A549 (cell line): ENCODE results near the gene COL4A6. TPM values are rescaled to one million over a fixed set of nuclear protein-coding genes. Genes with fewer than 3 reads are reported as not detected.
A peak's percentile ranks its signal among the peaks of the same experiment; 100 is the strongest.

Source experiments
- ATAC-seq, 2 experiments: fragments of 200-7000 bp in 1 of 2; fragments of >200 bp in 1 of 2; cut with Nextera tagmentation in 1 of 2; cut with Tn5 transposase in 1 of 2; 3 replicates each; pipeline versions ENCODE4 v1.8.0 to v1.9.1; 2018 to 2020; ENCODE audit warnings: mild to moderate bottlenecking in 1 of 2, moderate library complexity in 1 of 2
- CTCF ChIA-PET: fragments of 300-600 bp; sonication (Branson Sonifier 250); formaldehyde crosslinking; extraction: SDS; loops from one replicate; lab custom pipeline; 2021; ENCODE audit warnings: antibody characterized with exemption, inconsistent platforms; lab: Yijun Ruan, JAX
- POLR2A ChIA-PET: fragments of 350-600 bp; formaldehyde crosslinking; extraction: SDS; loops from one replicate; lab custom pipeline; 2021; ENCODE audit warnings: antibody characterized with exemption, inconsistent platforms; lab: Yijun Ruan, JAX
- DNase-seq, 2 experiments: peaks; one replicate each; pipeline versions ENCODE4 v3.0.0 to v3.0.0-alpha.2; 2011 to 2016; ENCODE audit warnings: low read depth in 1 of 2, low spot score in 1 of 2
- FAIRE-seq: peaks from 2 replicates; lab custom pipeline; 2011; peaks lifted over from hg19 to GRCh38; lab: Jason Lieb, UNC
- H3K27ac ChIP-seq, 2 experiments: fragments of >200 bp; sonication (Bioruptor Twin); formaldehyde crosslinking; 3 replicates each; pipeline ENCODE4 v1.5.1; 2016 to 2017
- H3K4me1 ChIP-seq: fragments of >200 bp; sonication (Bioruptor Twin); formaldehyde crosslinking; 3 replicates; pipeline ENCODE4 v1.6.1; 2016
- H3K4me2 ChIP-seq: fragments of >200 bp; sonication (Bioruptor Twin); formaldehyde crosslinking; 3 replicates; pipeline ENCODE4 v1.6.1; 2016
- H3K4me3 ChIP-seq: fragments of >200 bp; sonication (Bioruptor Twin); formaldehyde crosslinking; 3 replicates; pipeline ENCODE4 v1.5.1; 2016
- H3K9me3 ChIP-seq: fragments of >200 bp; sonication (Bioruptor Twin); formaldehyde crosslinking; 3 replicates; pipeline ENCODE4 v1.6.1; 2016
- CBX8 ChIP-seq: fragments of 200-600 bp; sonication (generic); IDR thresholded peaks from 2 replicates; pipeline ENCODE4 v1.6.1; 2016
- CEBPB ChIP-seq, 2 experiments: fragments of >200 bp in 1 of 2; sonication (Bioruptor Twin) in 1 of 2; formaldehyde crosslinking in 1 of 2; IDR thresholded peaks; 2 replicates each; pipeline ENCODE4 v1.6.1; 2012 to 2016
- CHD2 ChIP-seq: fragments of 150-350 bp; IDR thresholded peaks from 2 replicates; pipeline ENCODE4 v1.6.1; 2014; ENCODE audit warnings: low read length; ENCODE audit not compliant: partially characterized antibody
- ESRRA ChIP-seq: fragments of 150-350 bp; IDR thresholded peaks from 2 replicates; pipeline ENCODE4 v1.6.1; 2014; ENCODE audit warnings: mild to moderate bottlenecking, low read length, borderline replicate concordance
- FOSL2 ChIP-seq, 2 experiments: fragments of 450-650 bp in 1 of 2; fragments of >200 bp in 1 of 2; sonication (Bioruptor Twin) in 1 of 2; formaldehyde crosslinking; IDR thresholded peaks; 2 replicates each; pipeline versions ENCODE4 v1.5.0 to v1.6.1; 2016 to 2020; ENCODE audit warnings: mild to moderate bottlenecking in 1 of 2, moderate library complexity in 1 of 2
- GATA3 ChIP-seq: IDR thresholded peaks from 2 replicates; pipeline ENCODE4 v1.6.1; 2012; ENCODE audit warnings: borderline replicate concordance
- HES2 ChIP-seq: fragments of >200 bp; sonication (Bioruptor Twin); formaldehyde crosslinking; IDR thresholded peaks from 2 replicates; pipeline ENCODE4 v1.6.1; 2016
- HOXB5 ChIP-seq: fragments of 250-450 bp; sonication (Bioruptor Pico); IDR thresholded peaks from 2 replicates; pipeline ENCODE4 v1.5.0; 2020; ENCODE audit warnings: mild to moderate bottlenecking, moderate library complexity
- JUNB ChIP-seq: fragments of >200 bp; sonication (Bioruptor Twin); formaldehyde crosslinking; IDR thresholded peaks from 2 replicates; pipeline ENCODE4 v1.6.1; 2016
- MAFK ChIP-seq: fragments of 450-650 bp; IDR thresholded peaks from 2 replicates; pipeline ENCODE4 v1.6.1; 2014; ENCODE audit not compliant: partially characterized antibody
- MYC ChIP-seq: IDR thresholded peaks from 2 replicates; pipeline ENCODE4 v1.6.1; 2012; ENCODE audit warnings: mild to moderate bottlenecking, inconsistent platforms, low read length, improper control_type of control experiment, borderline replicate concordance
- NFE2L2 ChIP-seq: fragments of 150-350 bp; conservative IDR thresholded peaks from 2 replicates; pipeline ENCODE4 v1.6.1; 2014; ENCODE audit warnings: low read length
- PBX3 ChIP-seq: IDR thresholded peaks from 2 replicates; pipeline ENCODE4 v1.6.1; 2012
- PHF8 ChIP-seq: fragments of 200-600 bp; sonication (generic); IDR thresholded peaks from 2 replicates; pipeline ENCODE4 v1.6.1; 2016; ENCODE audit warnings: low read depth, mild to moderate bottlenecking, antibody characterized with exemption, moderate library complexity, borderline replicate concordance
- POLR2AphosphoS2 ChIP-seq: conservative IDR thresholded peaks from 2 replicates; pipeline ENCODE4 v1.6.1; 2012; ENCODE audit warnings: low read length, improper control_type of control experiment, inconsistent platforms
- REST ChIP-seq: fragments of 200-600 bp; sonication (generic); IDR thresholded peaks from 2 replicates; pipeline ENCODE4 v1.6.1; 2016; ENCODE audit warnings: antibody characterized with exemption, mild to moderate bottlenecking, moderate library complexity
- TFCP2L1 ChIP-seq: fragments of 250-450 bp; sonication (Bioruptor Pico); IDR thresholded peaks from 2 replicates; pipeline ENCODE4 v1.5.0; 2021; ENCODE audit warnings: mild to moderate bottlenecking
- ZNF302 ChIP-seq: fragments of 250-450 bp; sonication (Bioruptor Pico); IDR thresholded peaks from 2 replicates; pipeline ENCODE4 v1.9.0; 2021; ENCODE audit warnings: inconsistent platforms, mild to moderate bottlenecking, moderate library complexity
- WGBS: methylation state at CpG from one replicate; pipeline ENCODE4 v1.1.6; 2017; ENCODE audit errors: missing lambda C conversion rate; 5-methylcytosine and 5-hydroxymethylcytosine counted together
- polyA plus RNA-seq, 4 experiments: library from polyadenylated mRNA; depleted of rRNA in 3 of 4; stranded (reverse); fragments of >200 nt; fragmentation: RNase III in 1 of 4; extraction: RNeasy Plus Mini Kit Qiagen cat#74134 plus additional on column Dnase treatment in 1 of 4; gene quantifications; 2 replicates in 3 of 4; 3 replicates in 1 of 4; pipeline ENCODE4 v1.2.3, GENCODE V29; 2011 to 2017
- TF ChIP-seq, protein P1 (sequence below): fragments of 450-650 bp; IDR thresholded peaks from 2 replicates; pipeline ENCODE4 v1.6.1; 2014; ENCODE audit warnings: antibody characterized with exemption

The COL4A6 gene
- polyA plus RNA-seq, 2 of the 4 experiments (the other 2 are of a cell fraction) = 13.0 to 19.8 TPM

- no peak for TF ChIP-seq MAFK
- TF ChIP-seq CBX8 = no peak
- no peak for TF ChIP-seq TFCP2L1 (CRISPR knock-in tag)
Observed at GRCh38 chrX:108322234-108322633, 116.0 kb downstream of the COL4A6 start (continued).

DNA sequence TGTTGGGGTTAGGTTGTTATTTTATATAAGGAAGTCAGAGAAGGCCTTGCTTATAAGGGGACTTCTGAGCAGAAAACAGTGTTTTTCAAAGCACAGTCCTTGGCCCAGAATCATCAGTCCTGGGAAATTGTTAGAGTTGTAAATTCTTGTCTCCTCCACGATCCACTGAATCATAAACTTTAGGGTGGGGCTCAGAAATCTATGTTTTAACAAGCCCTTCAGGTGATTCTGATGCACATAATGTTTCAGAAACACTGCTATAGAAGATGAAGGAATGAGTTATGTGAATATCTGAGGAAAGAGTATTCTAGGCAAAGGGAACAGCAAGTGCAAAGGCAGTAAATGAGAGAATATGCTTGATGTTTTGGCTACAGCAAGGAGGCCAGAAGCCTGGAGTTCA lies 121.8 kb downstream of the COL4A6 start:
- WGBS = 15% methylated on average over 1 of the region's 1 CpG
- no peak for TF ChIP-seq ZNF302
- TF ChIP-seq CEBPB (IDR thresholded peaks at IDR 0.05) = no peak
- no peak for TF ChIP-seq CHD2
- TF ChIP-seq PBX3 = no peak
- TF ChIP-seq HOXB5 (CRISPR knock-in tag) = no peak
- TF ChIP-seq, protein P1, sequence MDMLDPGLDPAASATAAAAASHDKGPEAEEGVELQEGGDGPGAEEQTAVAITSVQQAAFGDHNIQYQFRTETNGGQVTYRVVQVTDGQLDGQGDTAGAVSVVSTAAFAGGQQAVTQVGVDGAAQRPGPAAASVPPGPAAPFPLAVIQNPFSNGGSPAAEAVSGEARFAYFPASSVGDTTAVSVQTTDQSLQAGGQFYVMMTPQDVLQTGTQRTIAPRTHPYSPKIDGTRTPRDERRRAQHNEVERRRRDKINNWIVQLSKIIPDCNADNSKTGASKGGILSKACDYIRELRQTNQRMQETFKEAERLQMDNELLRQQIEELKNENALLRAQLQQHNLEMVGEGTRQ = no peak
- TF ChIP-seq MYC = no peak
- DNase-seq (no peak), FAIRE-seq (peak; percentile 93), ATAC-seq (no peak)
- Histone ChIP-seq H3K27ac (peak overlapping the region; percentile 47 to 90; a peak in 4 of 6 replicates), H3K4me1 (peaks cover 44% of the 10 kb centered on the region), H3K4me3 (no peak overlapping the region), H3K9me3 (no peaks in the 10 kb centered on the region), H3K4me2 (0 out of 3 replicates have a peak overlapping the region, but pooled peaks have one; percentile 7)
- CTCF ChIA-PET = interaction anchor here (1.0 to 1.1 kb wide), 2 partner anchors 11 to 92 kb away, joined by 3 to 4 read pairs; no protein-coding TSS in a partner anchor
- POLR2A ChIA-PET = no interaction called here

DNA sequence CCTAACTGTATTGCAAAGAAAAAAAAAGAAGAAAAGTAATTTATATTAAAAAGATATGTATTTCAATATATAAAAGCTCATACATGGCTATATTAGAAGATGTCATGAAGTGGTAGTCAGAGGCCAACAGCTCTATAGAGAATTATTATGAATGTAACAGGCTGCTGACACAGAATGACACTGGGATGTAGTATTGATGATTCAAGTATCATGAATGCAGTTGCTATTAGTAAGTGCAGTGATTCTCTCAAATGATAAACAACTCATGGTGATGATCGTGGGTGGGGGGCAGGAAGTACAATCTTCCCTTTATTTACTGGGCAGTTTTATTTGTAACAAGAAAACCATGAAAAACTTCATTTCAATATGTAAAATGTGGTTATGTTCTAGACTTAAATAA lies 124.6 kb downstream of the COL4A6 start:
- H3K4me2 ChIP-seq = peak overlapping the region; percentile 24; the same call in 1 of the 3 replicates
- no peaks in the 10 kb centered on the region for H3K9me3 ChIP-seq
- H3K4me1 ChIP-seq = peaks cover 66% of the 10 kb centered on the region
- H3K27ac ChIP-seq = peak overlapping the region; percentile 84 to 90
- no peak overlapping the region for H3K4me3 ChIP-seq
- ChIA-PET POLR2A (no interaction called here), CTCF (no interaction called here)
- TF ChIP-seq GATA3 (peak; percentile 21; the same call in 1 of the 2 replicates), HOXB5 (CRISPR knock-in tag) (no peak), FOSL2 (IDR thresholded peaks at IDR 0.05) (peak; percentile 16; the same call in 1 of the 2 replicates), FOSL2 (CRISPR knock-in tag; IDR thresholded peaks at IDR 0.05) (peak; percentile 63), PBX3 (no peak), JUNB (peak; percentile 27; the same call in 1 of the 2 replicates)
- TF ChIP-seq, protein P1 = no peak
- peak in 1 of 2 experiments; percentile 28; a peak in 2 of 6 replicates for ATAC-seq
- FAIRE-seq = no peak
- WGBS = 10% methylated on average over 1 of the region's 1 CpG
- DNase-seq = peak; percentile 19 to 43

DNA sequence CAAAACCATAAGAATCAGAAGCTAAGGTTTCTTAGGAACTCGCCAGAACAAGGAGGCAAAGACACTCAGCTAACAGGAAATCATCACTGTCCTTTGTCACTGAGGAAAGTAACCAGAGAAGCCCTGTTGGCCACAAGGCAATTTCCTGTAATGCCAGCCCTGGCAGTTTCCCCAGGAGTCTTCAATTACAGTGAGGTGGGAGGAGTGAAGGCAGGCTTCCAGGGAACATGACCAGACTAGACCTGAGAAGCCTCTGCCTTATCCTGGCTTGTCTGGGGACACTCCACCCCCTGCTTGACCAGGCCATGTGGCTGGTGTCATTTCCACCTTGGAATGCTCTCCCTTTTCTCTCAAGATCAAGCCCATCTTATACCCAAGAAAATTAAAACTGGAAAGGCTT lies 125.3 kb downstream of the COL4A6 start:
- peak; percentile 25 to 65; a peak in 3 of 6 replicates for ATAC-seq
- FAIRE-seq = peak; percentile 56

More for the DNA sequence above, 125.3 kb downstream of the COL4A6 start:
- Histone ChIP-seq H3K4me1 (peaks cover 73% of the 10 kb centered on the region), H3K9me3 (no peaks in the 10 kb centered on the region), H3K4me3 (no peak overlapping the region), H3K4me2 (peak overlapping the region; percentile 24), H3K27ac (peak overlapping the region; percentile 84 to 90)
- ChIA-PET CTCF (interaction anchor here (0.6 kb wide), 1 partner anchor 126 kb away, joined by 3 read pairs; no protein-coding TSS in a partner anchor), POLR2A (no interaction called here)
- TF ChIP-seq HES2 = no peak
- TF ChIP-seq REST = no peak
- no peak for TF ChIP-seq HOXB5 (CRISPR knock-in tag)
- TF ChIP-seq ESRRA = no peak
- TF ChIP-seq PHF8 = no peak
- TF ChIP-seq NFE2L2 = no peak
- no peak for TF ChIP-seq POLR2AphosphoS2
- TF ChIP-seq PBX3 = no peak
- WGBS = 33% methylated on average over 1 of the region's 1 CpG
- DNase-seq = peak; percentile 20 to 72
